Activated naive CD8-positive, alpha-beta T cell treated with anti-CD3 and anti-CD28 coated beads, Interleukin-2, amount 10 ng/mL, durations not matched to agents 7 days and 5 days (primary cell): Measurements from ENCODE around the gene BIN2. TPM values are rescaled to one million over a fixed set of nuclear protein-coding genes. Genes with fewer than 3 reads are reported as not detected.
"Not testable (repeated sequence)": the region's sequence is repeated elsewhere in the genome, so short reads cannot be mapped to it uniquely, and the experiment has no call there.

Experiments used
- ATAC-seq: fragments of 150-1000 bp; cut with Tn5 transposase; one replicate; pipeline ENCODE4 v1.10.0; 2021; ENCODE audit warnings: low read depth, moderate library complexity
- POLR2A ChIA-PET: fragments of 350-600 bp; sonication (Branson Sonifier 250); formaldehyde crosslinking; loops from one replicate; lab custom pipeline; 2021; ENCODE audit warnings: antibody characterized with exemption; lab: Charles Lee
- DNase-seq: peaks from one replicate; pipeline ENCODE4 v3.0.0; 2021
- H3K27ac Mint-ChIP-seq: one replicate; pipeline ENCODE4 v1.8.0; 2022; ENCODE audit warnings: mild to moderate bottlenecking, mixed read lengths
- H3K27me3 Mint-ChIP-seq: one replicate; pipeline ENCODE4 v1.8.0; 2022; ENCODE audit warnings: mild to moderate bottlenecking, moderate library complexity, mixed read lengths
- H3K36me3 Mint-ChIP-seq: one replicate; pipeline ENCODE4 v1.8.0; 2021; ENCODE audit warnings: mild to moderate bottlenecking, mixed read lengths
- H3K4me1 Mint-ChIP-seq: one replicate; pipeline ENCODE4 v1.8.0; 2021; ENCODE audit warnings: mixed read lengths
- H3K4me3 Mint-ChIP-seq: one replicate; pipeline ENCODE4 v1.8.0; 2022; ENCODE audit warnings: mild to moderate bottlenecking, moderate library complexity, mixed read lengths
- H3K9me3 Mint-ChIP-seq: one replicate; pipeline ENCODE4 v1.8.0; 2021; ENCODE audit warnings: mixed read lengths
- total RNA-seq, 2 experiments: library from RNA; stranded (reverse); gene quantifications; one replicate each; pipeline ENCODE4 v1.2.3, GENCODE V29; 2021

Gene BIN2
- total RNA-seq, 2 experiments from 2014 or later: 161 to 164 TPM

GRCh38 chr12:51337336-51337735 is 13.4 kb upstream of the BIN2 start:
- ATAC-seq, H3K9me3 Mint-ChIP-seq, H3K4me3 Mint-ChIP-seq, DNase-seq, H3K27ac Mint-ChIP-seq, H3K36me3 Mint-ChIP-seq, H3K27me3 Mint-ChIP-seq: not testable (repeated sequence)
- POLR2A ChIA-PET: interaction anchor here (0.6 to 0.7 kb wide), 2 partner anchors 53 to 118 kb away, joined by 3 read pairs; no protein-coding TSS in a partner anchor
- peaks cover 10% of the 10 kb centered on the region for H3K4me1 Mint-ChIP-seq

GRCh38 chr12:51335931-51336330 is 12.0 kb upstream of the BIN2 start:
- Mint-ChIP-seq H3K27me3 (no peaks in the 10 kb centered on the region), H3K9me3 (no peaks in the 10 kb centered on the region), H3K36me3 (no peaks in the 10 kb centered on the region), H3K4me1 (peaks cover 3% of the 10 kb centered on the region), H3K27ac (no peak overlapping the region), H3K4me3 (no peak overlapping the region)
- POLR2A ChIA-PET: no interaction called here
- ATAC-seq (no peak), DNase-seq (no peak)

- ATAC-seq (no peak), DNase-seq (no peak)
- Mint-ChIP-seq H3K27ac (no peak overlapping the region), H3K36me3 (no peaks in the 10 kb centered on the region), H3K4me3 (no peak overlapping the region), H3K4me1 (peaks cover 9% of the 10 kb centered on the region), H3K27me3 (no peaks in the 10 kb centered on the region), H3K9me3 (no peaks in the 10 kb centered on the region)
- POLR2A ChIA-PET: no interaction called here
Observed at GRCh38 chr12:51334764-51335163, 10.8 kb upstream of the BIN2 start.

GRCh38 chr12:51333536-51333935 is 9.6 kb upstream of the BIN2 start:
- ATAC-seq (no peak), DNase-seq (no peak)
- POLR2A ChIA-PET: interaction anchor here (0.7 to 0.9 kb wide), 2 partner anchors 10 to 33 kb away, joined by 3 to 4 read pairs; partner anchors contain the start of gene BIN2
- H3K9me3 Mint-ChIP-seq: no peaks in the 10 kb centered on the region
- H3K4me3 Mint-ChIP-seq: no peak overlapping the region
- no peaks in the 10 kb centered on the region for H3K27me3 Mint-ChIP-seq
- no peaks in the 10 kb centered on the region for H3K36me3 Mint-ChIP-seq
- H3K4me1 Mint-ChIP-seq: peaks cover 17% of the 10 kb centered on the region
- H3K27ac Mint-ChIP-seq: no peak overlapping the region

GRCh38 chr12:51330186-51330585 is 6.2 kb upstream of the BIN2 start:
- peaks cover 32% of the 10 kb centered on the region for H3K4me1 Mint-ChIP-seq
- peaks cover 2% of the 10 kb centered on the region for H3K36me3 Mint-ChIP-seq
- POLR2A ChIA-PET: interaction anchor here (1.4 kb wide), 1 partner anchor 92 kb away, joined by 5 read pairs; the partner anchor contains the start of gene DAZAP2
- no peaks in the 10 kb centered on the region for H3K27me3 Mint-ChIP-seq
- H3K4me3 Mint-ChIP-seq: no peak overlapping the region
- peak overlapping the region; percentile 77 for H3K27ac Mint-ChIP-seq
- DNase-seq (no peak), ATAC-seq (no peak)
- H3K9me3 Mint-ChIP-seq: no peaks in the 10 kb centered on the region

GRCh38 chr12:51329742-51330141 is 5.8 kb upstream of the BIN2 start:
- DNase-seq (no peak), ATAC-seq (peak; percentile 16)
- H3K36me3 Mint-ChIP-seq: peaks cover 4% of the 10 kb centered on the region
- H3K27me3 Mint-ChIP-seq: no peaks in the 10 kb centered on the region
- H3K27ac Mint-ChIP-seq: peak overlapping the region; percentile 77
- POLR2A ChIA-PET: interaction anchor here (1.4 kb wide), 1 partner anchor 91 kb away, joined by 5 read pairs; the partner anchor contains the start of gene DAZAP2
- H3K4me3 Mint-ChIP-seq: peak overlapping the region; percentile 48
- no peaks in the 10 kb centered on the region for H3K9me3 Mint-ChIP-seq
- peaks cover 36% of the 10 kb centered on the region for H3K4me1 Mint-ChIP-seq

- POLR2A ChIA-PET: no interaction called here
- peak overlapping the region; percentile 18 for H3K27ac Mint-ChIP-seq
- no peak for ATAC-seq
- H3K4me1 Mint-ChIP-seq: peaks cover 36% of the 10 kb centered on the region
- peaks cover 6% of the 10 kb centered on the region for H3K36me3 Mint-ChIP-seq
- H3K4me3 Mint-ChIP-seq: peak overlapping the region; percentile 28
- no peak for DNase-seq
- H3K9me3 Mint-ChIP-seq: no peaks in the 10 kb centered on the region
- H3K27me3 Mint-ChIP-seq: no peaks in the 10 kb centered on the region
Observed at GRCh38 chr12:51328587-51328986, 4.6 kb upstream of the BIN2 start.

GRCh38 chr12:51326698-51327439 is 2.9 kb upstream of the BIN2 start:
- Mint-ChIP-seq H3K4me3 (peak overlapping the region; percentile 61), H3K27ac (peak overlapping the region; percentile 89), H3K27me3 (no peaks in the 10 kb centered on the region), H3K4me1 (peaks cover 43% of the 10 kb centered on the region), H3K9me3 (no peaks in the 10 kb centered on the region), H3K36me3 (peaks cover 20% of the 10 kb centered on the region)
- POLR2A ChIA-PET: interaction anchor here (0.5 to 1.5 kb wide), 6 partner anchors 9 to 98 kb away, joined by 3 to 10 read pairs (median 6); partner anchors contain the start of genes DAZAP2 and SLC4A8
- ATAC-seq (no peak), DNase-seq (no peak)

GRCh38 chr12:51324953-51325352 is 979 bp upstream of the BIN2 start:
- Mint-ChIP-seq H3K36me3 (peaks cover 32% of the 10 kb centered on the region), H3K27ac (peak overlapping the region; percentile 78), H3K4me1 (peaks cover 55% of the 10 kb centered on the region), H3K27me3 (no peaks in the 10 kb centered on the region), H3K4me3 (peak overlapping the region; percentile 65), H3K9me3 (no peaks in the 10 kb centered on the region)
- POLR2A ChIA-PET: interaction anchor here (2.4 kb wide), 1 partner anchor 86 kb away, joined by 13 read pairs; the partner anchor contains the start of gene DAZAP2
- ATAC-seq (no peak), DNase-seq (no peak)

GRCh38 chr12:51323317-51323960 is 535 bp downstream of the BIN2 start:
- POLR2A ChIA-PET: interaction anchor here (0.5 to 2.4 kb wide), 10 partner anchors 8 to 278 kb away, joined by 3 to 13 read pairs (median 3); partner anchors contain the start of genes DAZAP2 and SMAGP
- ATAC-seq: peak; percentile 50
- Mint-ChIP-seq H3K4me1 (peaks cover 55% of the 10 kb centered on the region), H3K27me3 (no peaks in the 10 kb centered on the region), H3K4me3 (peak overlapping the region; percentile 96), H3K9me3 (no peaks in the 10 kb centered on the region), H3K36me3 (peaks cover 35% of the 10 kb centered on the region), H3K27ac (peak overlapping the region; percentile 97)
- peak; percentile 58 for DNase-seq

GRCh38 chr12:51322452-51322851 is 1.5 kb downstream of the BIN2 start:
- Mint-ChIP-seq H3K9me3 (no peaks in the 10 kb centered on the region), H3K4me3 (peak overlapping the region; percentile 96), H3K4me1 (peaks cover 56% of the 10 kb centered on the region), H3K36me3 (peaks cover 38% of the 10 kb centered on the region), H3K27me3 (no peaks in the 10 kb centered on the region), H3K27ac (peak overlapping the region; percentile 97)
- no peak for DNase-seq
- POLR2A ChIA-PET: interaction anchor here (0.5 to 1.3 kb wide), 6 partner anchors 9 to 71 kb away, joined by 3 to 10 read pairs (median 3); partner anchors contain the start of gene SMAGP
- ATAC-seq: no peak

- Mint-ChIP-seq H3K27ac (peak overlapping the region; percentile 87), H3K9me3 (no peaks in the 10 kb centered on the region), H3K4me1 (peaks cover 55% of the 10 kb centered on the region), H3K36me3 (peaks cover 42% of the 10 kb centered on the region), H3K4me3 (peak overlapping the region; percentile 96), H3K27me3 (no peaks in the 10 kb centered on the region)
- DNase-seq: no peak
- no peak for ATAC-seq
- POLR2A ChIA-PET: interaction anchor here (0.6 to 1.0 kb wide), 2 partner anchors 8 to 9 kb away, joined by 3 read pairs; no protein-coding TSS in a partner anchor
Observed at GRCh38 chr12:51321882-51322281, 2.1 kb downstream of the BIN2 start.

GRCh38 chr12:51320695-51321320 is 3.2 kb downstream of the BIN2 start:
- ATAC-seq (no peak), DNase-seq (no peak)
- Mint-ChIP-seq H3K9me3 (no peaks in the 10 kb centered on the region), H3K27ac (peak overlapping the region; percentile 87), H3K4me3 (peak overlapping the region; percentile 96), H3K4me1 (peaks cover 54% of the 10 kb centered on the region), H3K27me3 (no peaks in the 10 kb centered on the region), H3K36me3 (peaks cover 45% of the 10 kb centered on the region)
- POLR2A ChIA-PET: interaction anchor here (0.6 to 3.4 kb wide), 5 partner anchors 10 to 1978 kb away, joined by 3 to 13 read pairs (median 3); partner anchors contain the start of genes CSRNP2 and DAZAP2
